MM.1S (cell line): ENCODE results near the gene CHST11.
A peak's percentile ranks its signal among the peaks of the same experiment; 100 is the strongest.

Experiments used
- DNase-seq: peaks from one replicate; pipeline ENCODE4 v3.0.0-alpha.2; 2015
- H2AFZ ChIP-seq: fragments of 300-600 bp; sonication (generic); 2 replicates; pipeline ENCODE4 v1.6.0; 2016; ENCODE audit warnings: antibody characterized with exemption, low read length
- H3F3A ChIP-seq: fragments of 300-600 bp; sonication (generic); 2 replicates; pipeline ENCODE4 v1.6.1; 2016; ENCODE audit warnings: mild to moderate bottlenecking, antibody characterized with exemption, low read length, moderate library complexity, mixed read lengths; ENCODE audit not compliant: insufficient read depth
- H3K27ac ChIP-seq: fragments of 300-600 bp; sonication (generic); 2 replicates; pipeline ENCODE4 v1.5.1; 2016; ENCODE audit warnings: mild to moderate bottlenecking, low read length
- H3K27me3 ChIP-seq: fragments of 300-600 bp; sonication (generic); replicated peaks from 2 replicates; pipeline ENCODE4 v1.6.0; 2016; ENCODE audit warnings: low read length; ENCODE audit not compliant: insufficient read depth
- H3K36me3 ChIP-seq: fragments of 300-600 bp; sonication (generic); replicated peaks from 2 replicates; pipeline ENCODE4 v1.6.1; 2016; ENCODE audit warnings: mild to moderate bottlenecking, low read length, mixed read lengths; ENCODE audit not compliant: insufficient read depth
- H3K4me1 ChIP-seq: fragments of 300-600 bp; sonication (generic); 2 replicates; pipeline ENCODE4 v1.6.1; 2016; ENCODE audit warnings: low read length, mixed read lengths
- H3K4me2 ChIP-seq: fragments of 300-600 bp; sonication (generic); 2 replicates; pipeline ENCODE4 v1.6.0; 2016; ENCODE audit warnings: low read depth, low read length
- H3K4me3 ChIP-seq: fragments of 300-600 bp; sonication (generic); 2 replicates; pipeline ENCODE4 v1.5.1; 2016; ENCODE audit warnings: low read length, mixed read lengths
- H3K79me2 ChIP-seq: fragments of 300-600 bp; sonication (generic); 2 replicates; pipeline ENCODE4 v1.6.1; 2016; ENCODE audit warnings: mixed run types, low read length, mixed read lengths
- H3K9ac ChIP-seq: fragments of 300-600 bp; sonication (generic); 2 replicates; pipeline ENCODE4 v1.6.1; 2016; ENCODE audit warnings: low read length, mixed read lengths
- H3K9me2 ChIP-seq: fragments of 300-600 bp; sonication (generic); replicated peaks from 2 replicates; pipeline ENCODE4 v1.6.1; 2016; ENCODE audit warnings: mild to moderate bottlenecking, low read length, mixed read lengths; ENCODE audit not compliant: insufficient read depth
- H3K9me3 ChIP-seq: fragments of 300-600 bp; sonication (generic); replicated peaks from 2 replicates; pipeline ENCODE4 v1.6.1; 2016; ENCODE audit warnings: mild to moderate bottlenecking, low read length, mixed read lengths; ENCODE audit not compliant: insufficient read depth
- H4K20me1 ChIP-seq: fragments of 300-600 bp; sonication (generic); 2 replicates; pipeline ENCODE4 v1.6.1; 2016; ENCODE audit warnings: mild to moderate bottlenecking, low read length, moderate library complexity, mixed read lengths; ENCODE audit not compliant: insufficient read depth
- CTCF ChIP-seq: fragments of 300-600 bp; sonication (generic); IDR thresholded peaks from 2 replicates; pipeline ENCODE4 v1.5.1; 2016; ENCODE audit warnings: antibody characterized with exemption, low read length, mixed read lengths
- EZH2 ChIP-seq: fragments of 300-600 bp; sonication (generic); optimal IDR thresholded peaks from 2 replicates; pipeline ENCODE3; 2017; ENCODE audit warnings: low read depth, mild to moderate bottlenecking, antibody characterized with exemption, low read length, mixed read lengths
- EZH2phosphoT487 ChIP-seq: fragments of 300-600 bp; sonication (generic); IDR thresholded peaks from 2 replicates; pipeline ENCODE4 v1.6.1; 2018; ENCODE audit warnings: antibody characterized with exemption, low read length

The CHST11 gene

GRCh38 chr12:104681012-104681690 lies 224.4 kb downstream of the CHST11 start:
- no peaks in the 10 kb centered on the region for H3K9me2 ChIP-seq
- no peaks in the 10 kb centered on the region for H3K9me3 ChIP-seq
- H3K79me2 ChIP-seq = peaks cover 7% of the 10 kb centered on the region; the same call in 1 of the 2 replicates
- H3K4me1 ChIP-seq = peaks cover 6% of the 10 kb centered on the region; the same call in 1 of the 2 replicates
- no peak overlapping the region for H3K27ac ChIP-seq
- DNase-seq = no peak
- no peaks in the 10 kb centered on the region for H4K20me1 ChIP-seq
- no peaks in the 10 kb centered on the region for H3K27me3 ChIP-seq
- H3F3A ChIP-seq = no peaks in the 10 kb centered on the region
- H3K4me2 ChIP-seq = no peak overlapping the region
- H3K9ac ChIP-seq = no peak overlapping the region
- TF ChIP-seq CTCF = no peak
- TF ChIP-seq EZH2 = no peak
- TF ChIP-seq EZH2phosphoT487 = no peak
- no peak overlapping the region for H3K4me3 ChIP-seq
- H3K36me3 ChIP-seq = no peaks in the 10 kb centered on the region
- H2AFZ ChIP-seq = no peak overlapping the region

- Histone ChIP-seq H3K79me2 (peaks cover 7% of the 10 kb centered on the region; the same call in 1 of the 2 replicates), H3K4me3 (no peak overlapping the region), H3K4me1 (peaks cover 6% of the 10 kb centered on the region; the same call in 1 of the 2 replicates), H3F3A (no peaks in the 10 kb centered on the region), H2AFZ (no peak overlapping the region), H4K20me1 (no peaks in the 10 kb centered on the region), H3K27ac (no peak overlapping the region), H3K36me3 (no peaks in the 10 kb centered on the region), H3K9ac (no peak overlapping the region), H3K4me2 (no peak overlapping the region), H3K27me3 (no peaks in the 10 kb centered on the region), H3K9me3 (no peaks in the 10 kb centered on the region), H3K9me2 (no peaks in the 10 kb centered on the region)
- DNase-seq = peak; percentile 11
- TF ChIP-seq EZH2 = no peak
- TF ChIP-seq EZH2phosphoT487 = no peak
- TF ChIP-seq CTCF = no peak
These were observed 226.1 kb downstream of the CHST11 start for GRCh38 chr12:104682790-104683279.

GRCh38 chr12:104683831-104684503 lies 227.2 kb downstream of the CHST11 start:
- DNase-seq = no peak
- Histone ChIP-seq H4K20me1 (no peaks in the 10 kb centered on the region), H3K4me1 (peaks cover 6% of the 10 kb centered on the region; the same call in 1 of the 2 replicates), H3K27ac (no peak overlapping the region), H3K79me2 (peaks cover 7% of the 10 kb centered on the region; the same call in 1 of the 2 replicates), H3F3A (no peaks in the 10 kb centered on the region), H3K9ac (no peak overlapping the region), H3K36me3 (no peaks in the 10 kb centered on the region), H3K9me2 (no peaks in the 10 kb centered on the region), H3K9me3 (no peaks in the 10 kb centered on the region), H3K27me3 (no peaks in the 10 kb centered on the region), H3K4me2 (no peak overlapping the region), H2AFZ (no peak overlapping the region), H3K4me3 (no peak overlapping the region)
- no peak for TF ChIP-seq EZH2phosphoT487
- no peak for TF ChIP-seq EZH2
- no peak for TF ChIP-seq CTCF
